SK-N-SH (cell line): ENCODE results near the gene KIF5C. TPM values are rescaled to one million over a fixed set of nuclear protein-coding genes. Genes with fewer than 3 reads are reported as not detected.

ENCODE experiments used
- CTCF ChIA-PET: fragments of 300-600, 350-600 bp; formaldehyde crosslinking; extraction: SDS; loops from one replicate; lab custom pipeline; 2021; lab: Yijun Ruan, JAX
- POLR2A ChIA-PET: fragments of 350-600 bp; sonication (Branson Sonifier 250); formaldehyde crosslinking; extraction: SDS; loops from one replicate; lab custom pipeline; 2020; ENCODE audit warnings: antibody characterized with exemption, inconsistent platforms; lab: Yijun Ruan, JAX
- DNase-seq: peaks from one replicate; pipeline ENCODE4 v3.0.0; 2012
- H2AFZ ChIP-seq: fragments of 200-600 bp; sonication (generic); 2 replicates; pipeline ENCODE4 v1.8.1; 2016; ENCODE audit warnings: antibody characterized with exemption, mild to moderate bottlenecking, low read depth
- H3F3A ChIP-seq: fragments of 200-600 bp; sonication (generic); replicated peaks from 2 replicates; pipeline ENCODE3; 2016; ENCODE audit warnings: antibody characterized with exemption, mild to moderate bottlenecking; ENCODE audit not compliant: insufficient read depth
- H3K27ac ChIP-seq, 2 experiments: fragments of 200-500 bp in 1 of 2; fragments of 200-600 bp in 1 of 2; sonication (Bioruptor generic) in 1 of 2; sonication (generic), shearing (Covaris generic) in 1 of 2; 2 replicates each; pipeline versions ENCODE4 v1.5.1 to v1.6.1; 2014 to 2016; ENCODE audit warnings: low read depth in 2 of 2, inconsistent platforms in 1 of 2, low read length in 1 of 2, mild to moderate bottlenecking in 1 of 2, mixed read lengths in 1 of 2
- H3K27me3 ChIP-seq: fragments of 200-600 bp; sonication (generic), shearing (Covaris generic); 2 replicates; pipeline ENCODE4 v1.6.1; 2016; ENCODE audit warnings: mixed run types; ENCODE audit not compliant: insufficient read depth
- H3K36me3 ChIP-seq, 2 experiments: fragments of 200-500 bp in 1 of 2; fragments of 200-600 bp in 1 of 2; sonication (Bioruptor generic) in 1 of 2; sonication (generic) in 1 of 2; replicated peaks in 1 of 2; 2 replicates each; pipeline versions ENCODE3 to v1.5.1; 2014 to 2016; ENCODE audit warnings: low read length in 1 of 2, mild to moderate bottlenecking in 1 of 2; ENCODE audit not compliant: insufficient read depth in 2 of 2, control insufficient read depth in 1 of 2
- H3K4me1 ChIP-seq, 2 experiments: fragments of 200-500 bp in 1 of 2; fragments of 200-600 bp in 1 of 2; sonication (Bioruptor generic) in 1 of 2; sonication (generic), shearing (Covaris generic) in 1 of 2; 2 replicates each; pipeline versions ENCODE4 v1.5.1 to v1.6.1; 2014 to 2016; ENCODE audit warnings: low read depth in 1 of 2, low read length in 1 of 2, mixed run types in 1 of 2; ENCODE audit not compliant: insufficient read depth in 2 of 2, control insufficient read depth in 1 of 2
- H3K4me2 ChIP-seq: fragments of 200-600 bp; sonication (generic), shearing (Covaris generic); 2 replicates; pipeline ENCODE4 v1.6.1; 2017; ENCODE audit warnings: mixed run types
- H3K4me3 ChIP-seq, 2 experiments: fragments of 200-500 bp in 1 of 2; fragments of 200-600 bp in 1 of 2; sonication (Bioruptor generic) in 1 of 2; sonication (generic), shearing (Covaris generic) in 1 of 2; 2 replicates each; pipeline versions ENCODE4 v1.5.1 to v1.8.1; 2014 to 2016; ENCODE audit warnings: low read depth in 2 of 2, inconsistent platforms in 1 of 2, low read length in 1 of 2, mild to moderate bottlenecking in 1 of 2, mixed read lengths in 1 of 2, moderate library complexity in 1 of 2
- H3K79me2 ChIP-seq: fragments of 200-600 bp; sonication (generic); 2 replicates; pipeline ENCODE4 v1.8.1; 2017; ENCODE audit warnings: mild to moderate bottlenecking; ENCODE audit not compliant: insufficient read depth
- H3K9ac ChIP-seq: fragments of 200-600 bp; sonication (generic); 2 replicates; pipeline ENCODE4 v1.6.1; 2017; ENCODE audit warnings: mixed run types
- H3K9me2 ChIP-seq: fragments of 200-600 bp; sonication (generic); 2 replicates; pipeline ENCODE4 v1.6.1; 2017; ENCODE audit warnings: mixed run types
- H3K9me3 ChIP-seq: fragments of 200-600 bp; sonication (generic); 2 replicates; pipeline ENCODE4 v1.6.1; 2017; ENCODE audit warnings: mixed run types, mild to moderate bottlenecking, moderate library complexity
- H4K20me1 ChIP-seq: fragments of 200-600 bp; sonication (generic); 2 replicates; pipeline ENCODE4 v1.6.1; 2017; ENCODE audit warnings: mild to moderate bottlenecking, mixed run types; ENCODE audit not compliant: insufficient read depth
- CHD2 ChIP-seq: fragments of 150-350 bp; IDR thresholded peaks from 2 replicates; pipeline ENCODE4 v1.6.1; 2018; ENCODE audit warnings: low read length; ENCODE audit not compliant: partially characterized antibody
- CTCF ChIP-seq: fragments of 200-600 bp; sonication (generic); IDR thresholded peaks from 2 replicates; pipeline ENCODE4 v1.6.1; 2017; ENCODE audit warnings: antibody characterized with exemption, mild to moderate bottlenecking, moderate library complexity
- EP300 ChIP-seq, 2 experiments: IDR thresholded peaks; 2 replicates each; pipeline versions ENCODE4 v1.4.0 to v1.6.1; 2012; ENCODE audit warnings: borderline replicate concordance in 1 of 2, low read depth in 1 of 2, low read length in 1 of 2
- EZH2phosphoT487 ChIP-seq: fragments of 200-600 bp; sonication (generic); IDR thresholded peaks from 2 replicates; pipeline ENCODE4 v1.6.1; 2017; ENCODE audit warnings: low read depth, mixed run types, mild to moderate bottlenecking, antibody characterized with exemption, moderate library complexity, borderline replicate concordance
- FOSL2 ChIP-seq: IDR thresholded peaks from 2 replicates; pipeline ENCODE4 v1.4.0; 2012; ENCODE audit warnings: low read depth, mild to moderate bottlenecking, moderate library complexity, borderline replicate concordance
- FOXJ3 ChIP-seq: sonication (generic); formaldehyde crosslinking; IDR thresholded peaks from 2 replicates; pipeline ENCODE4 v1.5.1; 2020; ENCODE audit warnings: mild to moderate bottlenecking, missing genetic modification reagents
- FOXM1 ChIP-seq: IDR thresholded peaks from 2 replicates; pipeline ENCODE4 v1.4.0; 2012; ENCODE audit warnings: low read depth, mild to moderate bottlenecking
- GABPA ChIP-seq: IDR thresholded peaks from 2 replicates; pipeline ENCODE4 v1.4.0; 2012; ENCODE audit warnings: low read depth, mild to moderate bottlenecking
- GATA2 ChIP-seq: sonication (generic); formaldehyde crosslinking; IDR thresholded peaks from 2 replicates; pipeline ENCODE4 v1.5.0; 2020; ENCODE audit warnings: mild to moderate bottlenecking, missing genetic modification reagents
- IRF3 ChIP-seq: fragments of 150-350 bp; IDR thresholded peaks from 2 replicates; pipeline ENCODE4 v1.6.1; 2016; ENCODE audit warnings: mild to moderate bottlenecking, low read depth, low read length
- JUND ChIP-seq: IDR thresholded peaks from 2 replicates; pipeline ENCODE4 v1.4.0; 2012
- MAX ChIP-seq: IDR thresholded peaks from 2 replicates; pipeline ENCODE4 v1.4.0; 2012; ENCODE audit warnings: low read depth
- PBX3 ChIP-seq: IDR thresholded peaks from 2 replicates; pipeline ENCODE4; 2012
- RAD21 ChIP-seq: IDR thresholded peaks from 2 replicates; pipeline ENCODE4 v1.6.1; 2012; ENCODE audit warnings: mild to moderate bottlenecking, low read length
- REST ChIP-seq: IDR thresholded peaks from 2 replicates; pipeline ENCODE4 v1.6.1; 2012; ENCODE audit warnings: mild to moderate bottlenecking, low read depth, low read length, moderate library complexity
- RFX5 ChIP-seq: IDR thresholded peaks from 2 replicates; pipeline ENCODE4 v1.6.1; 2012; ENCODE audit warnings: mild to moderate bottlenecking, improper control_type of control experiment, low read length
- RXRA ChIP-seq: IDR thresholded peaks from 2 replicates; pipeline ENCODE4 v1.4.0; 2012; ENCODE audit warnings: low read depth, mild to moderate bottlenecking, borderline replicate concordance
- SMC3 ChIP-seq: IDR thresholded peaks from 2 replicates; pipeline ENCODE4 v1.6.1; 2012; ENCODE audit warnings: low read depth, low read length, improper control_type of control experiment
- USF1 ChIP-seq: IDR thresholded peaks from 2 replicates; pipeline ENCODE4 v1.4.0; 2012; ENCODE audit warnings: low read depth, borderline replicate concordance
- YY1 ChIP-seq: IDR thresholded peaks from 2 replicates; pipeline ENCODE4 v1.4.0; 2012; ENCODE audit warnings: low read depth, mild to moderate bottlenecking
- WGBS: methylation state at CpG from one replicate; pipeline ENCODE4 v1.1.6; 2017; ENCODE audit warnings: low lambda C conversion rate; 5-methylcytosine and 5-hydroxymethylcytosine counted together
- polyA plus RNA-seq, 3 experiments: library from polyadenylated mRNA; depleted of rRNA; stranded (reverse); fragments of >200 nt; gene quantifications; 2 replicates each; pipeline ENCODE4 v1.2.3, GENCODE V29; 2012

Gene KIF5C
- polyA plus RNA-seq, 1 of the 3 experiments (the other 2 are of a cell fraction): 3.9 TPM

GRCh38 chr2:148959745-148960144, 84.7 kb downstream of the KIF5C start:
- no peaks in the 10 kb centered on the region for H3K4me1 ChIP-seq
- H3K4me2 ChIP-seq: no peak overlapping the region
- H4K20me1 ChIP-seq: no peaks in the 10 kb centered on the region
- ChIA-PET POLR2A (no interaction called here), CTCF (interaction anchor here (1.0 kb wide), 1 partner anchor 9 kb away, joined by 4 read pairs; no protein-coding TSS in a partner anchor)
- 86% methylated on average over 5 of the region's 5 CpGs for WGBS
- no peak overlapping the region for H3K27ac ChIP-seq
- H3K36me3 ChIP-seq: no peaks in the 10 kb centered on the region
- no peaks in the 10 kb centered on the region for H3F3A ChIP-seq
- no peaks in the 10 kb centered on the region for H3K27me3 ChIP-seq
- no peak overlapping the region for H3K9ac ChIP-seq
- TF ChIP-seq USF1 (no peak), RFX5 (no peak), CHD2 (no peak), RXRA (no peak), FOSL2 (no peak), MAX (no peak), FOXJ3 (no peak), IRF3 (no peak), SMC3 (no peak), JUND (no peak), EZH2phosphoT487 (no peak), FOXM1 (no peak), GABPA (no peak), PBX3 (no peak), CTCF (no peak), GATA2 (CRISPR knock-in tag) (no peak), EP300 (IDR thresholded peaks at IDR 0.05; ENCODE audit: borderline replicate concordance in 1 of 2, low read depth in 1 of 2, low read length in 1 of 2) (no peak), REST (no peak), YY1 (no peak), RAD21 (no peak)
- DNase-seq: no peak
- no peaks in the 10 kb centered on the region for H3K79me2 ChIP-seq
- no peak overlapping the region for H2AFZ ChIP-seq
- H3K9me2 ChIP-seq: no peaks in the 10 kb centered on the region
- no peak overlapping the region for H3K4me3 ChIP-seq
- no peaks in the 10 kb centered on the region for H3K9me3 ChIP-seq
